Neuronal stem cell (in vitro differentiated cells): ENCODE results near the gene QRSL1.

ENCODE experiments used
- DNase-seq: peaks from one replicate; pipeline ENCODE4 v3.0.0-alpha.2; 2013; ENCODE audit warnings: low spot score
- H2AFZ ChIP-seq: one replicate; pipeline ENCODE4 v1.6.1; 2013; ENCODE audit warnings: mild to moderate bottlenecking, low read length, inconsistent platforms
- H2AK5ac ChIP-seq: 2 replicates; pipeline ENCODE4 v1.6.1; 2013; ENCODE audit warnings: low read depth, mild to moderate bottlenecking, inconsistent platforms, low read length, moderate library complexity, mixed read lengths
- H2BK120ac ChIP-seq: 2 replicates; pipeline ENCODE4 v1.6.1; 2013; ENCODE audit warnings: low read depth, mild to moderate bottlenecking, inconsistent platforms, low read length, moderate library complexity, mixed read lengths
- H2BK12ac ChIP-seq: one replicate; pipeline ENCODE4 v1.6.1; 2013; ENCODE audit warnings: low read length, inconsistent platforms
- H2BK15ac ChIP-seq: 2 replicates; pipeline ENCODE4 v1.6.1; 2013; ENCODE audit warnings: mild to moderate bottlenecking, low read length, inconsistent platforms, mixed read lengths
- H2BK5ac ChIP-seq: one replicate; pipeline ENCODE4 v1.6.1; 2013; ENCODE audit warnings: inconsistent platforms, mild to moderate bottlenecking, low read length, moderate library complexity
- H3K14ac ChIP-seq: one replicate; pipeline ENCODE4 v1.6.1; 2013; ENCODE audit warnings: low read length, inconsistent platforms
- H3K18ac ChIP-seq: 2 replicates; pipeline ENCODE4 v1.6.1; 2013; ENCODE audit warnings: low read length, inconsistent platforms
- H3K23ac ChIP-seq: 2 replicates; pipeline ENCODE4 v1.6.1; 2013; ENCODE audit warnings: low read depth, mild to moderate bottlenecking, mixed read lengths, low read length, inconsistent platforms; ENCODE audit not compliant: poor library complexity
- H3K27ac ChIP-seq: replicated peaks from 3 replicates; pipeline ENCODE4 v1.5.1; 2013; ENCODE audit warnings: low read length, inconsistent platforms
- H3K27me3 ChIP-seq, 3 experiments: 2 replicates each; pipeline ENCODE4 v1.6.1; 2013; ENCODE audit warnings: low read length in 3 of 3, mild to moderate bottlenecking in 2 of 3, inconsistent platforms in 1 of 3, low read depth in 1 of 3, mixed read lengths in 1 of 3, moderate library complexity in 1 of 3; ENCODE audit not compliant: control insufficient read depth in 3 of 3, insufficient read depth in 3 of 3
- H3K36me3 ChIP-seq, 2 donors: replicated peaks in 1 of 2; 2 replicates each; pipeline ENCODE4 v1.6.1; 2013; ENCODE audit warnings: low read length in 2 of 2; ENCODE audit not compliant: control insufficient read depth in 2 of 2, insufficient read depth in 2 of 2
- H3K4ac ChIP-seq: 2 replicates; pipeline ENCODE4 v1.6.1; 2013; ENCODE audit warnings: inconsistent platforms, mild to moderate bottlenecking, low read length, moderate library complexity
- H3K4me1 ChIP-seq, 2 donors: 1 replicate in 1 of 2; 2 replicates in 1 of 2; pipeline ENCODE4 v1.6.1; 2013; ENCODE audit warnings: low read length in 2 of 2, low read depth in 1 of 2; ENCODE audit not compliant: control insufficient read depth in 2 of 2, insufficient read depth in 1 of 2
- H3K4me2 ChIP-seq: one replicate; pipeline ENCODE4 v1.6.1; 2013; ENCODE audit warnings: mild to moderate bottlenecking, low read length, inconsistent platforms; ENCODE audit not compliant: insufficient read depth, poor library complexity, severe bottlenecking
- H3K4me3 ChIP-seq, 2 donors: 2 replicates each; pipeline ENCODE4 v1.5.1; 2013; ENCODE audit warnings: low read length in 2 of 2, mild to moderate bottlenecking in 2 of 2, inconsistent platforms in 1 of 2, moderate library complexity in 1 of 2
- H3K79me1 ChIP-seq: one replicate; pipeline ENCODE4 v1.6.1; 2013; ENCODE audit warnings: low read depth, mild to moderate bottlenecking, inconsistent platforms, low read length, moderate library complexity
- H3K9ac ChIP-seq: one replicate; pipeline ENCODE4 v1.6.1; 2013; ENCODE audit warnings: mild to moderate bottlenecking, low read depth, low read length, inconsistent platforms; ENCODE audit not compliant: poor library complexity
- H3K9me3 ChIP-seq, 2 donors: replicated peaks in 1 of 2; 2 replicates each; pipeline versions ENCODE3 to v1.6.1; 2013; ENCODE audit warnings: low read length in 2 of 2, mild to moderate bottlenecking in 2 of 2, inconsistent platforms in 1 of 2, low read depth in 1 of 2, mixed read lengths in 1 of 2, moderate library complexity in 1 of 2; ENCODE audit not compliant: control insufficient read depth in 2 of 2, insufficient read depth in 1 of 2
- H4K8ac ChIP-seq: one replicate; pipeline ENCODE4 v1.6.1; 2013; ENCODE audit warnings: low read depth, mild to moderate bottlenecking, inconsistent platforms, low read length, moderate library complexity
- H4K91ac ChIP-seq: one replicate; pipeline ENCODE4 v1.6.1; 2013; ENCODE audit warnings: low read length, low read depth, mild to moderate bottlenecking, inconsistent platforms; ENCODE audit not compliant: poor library complexity
- WGBS, 2 donors: extraction: QIAGEN DNeasy Blood & Tissue Kit; methylation state at CpG; one replicate each; pipeline ENCODE4 v1.1.7; 2013; ENCODE audit warnings: missing lambda C conversion rate in 2 of 2, mixed read lengths in 1 of 2; ENCODE audit not compliant: insufficient read length in 2 of 2, insufficient replicate concordance in 1 of 2; ENCODE audit errors: extremely low coverage in 2 of 2; 5-methylcytosine and 5-hydroxymethylcytosine counted together

QRSL1 gene

GRCh38 chr6:106614166-106614565, 15.2 kb upstream of the QRSL1 start:
- peaks cover 0 to 10% of the 10 kb centered on the region in 2 donors for H3K36me3 ChIP-seq
- no peak overlapping the region for H2AK5ac ChIP-seq
- no peaks in the 10 kb centered on the region for H3K27me3 ChIP-seq
- no peak overlapping the region for H3K4ac ChIP-seq
- no peaks in the 10 kb centered on the region for H3K4me1 ChIP-seq
- no peak overlapping the region for H2BK120ac ChIP-seq
- no peak overlapping the region for H2BK12ac ChIP-seq
- H2AFZ ChIP-seq, result no peak overlapping the region
- no peak overlapping the region for H3K27ac ChIP-seq
- H3K14ac ChIP-seq, result no peak overlapping the region
- no peaks in the 10 kb centered on the region for H3K79me1 ChIP-seq
- no peak overlapping the region for H3K9ac ChIP-seq
- H2BK5ac ChIP-seq, result no peak overlapping the region
- no peaks in the 10 kb centered on the region for H3K9me3 ChIP-seq
- DNase-seq, result no peak
- no peak overlapping the region for H3K4me2 ChIP-seq
- no peak overlapping the region for H2BK15ac ChIP-seq
- no peak overlapping the region for H3K23ac ChIP-seq
- no peak overlapping the region for H4K8ac ChIP-seq
- H3K18ac ChIP-seq, result no peak overlapping the region
- WGBS, 2 donors, result no CpG with 5 or more reads among the region's 1 CpG
- H4K91ac ChIP-seq, result no peak overlapping the region
- no peak overlapping the region for H3K4me3 ChIP-seq

GRCh38 chr6:106614592-106615257, 14.7 kb upstream of the QRSL1 start:
- H2AFZ ChIP-seq, result no peak overlapping the region
- no peak overlapping the region for H2BK120ac ChIP-seq
- no peak overlapping the region for H3K14ac ChIP-seq
- no peak overlapping the region for H3K4me2 ChIP-seq
- WGBS, 2 donors, result no CpG with 5 or more reads among the region's 3 CpGs
- H4K8ac ChIP-seq, result no peak overlapping the region
- no peak overlapping the region for H2AK5ac ChIP-seq
- no peak overlapping the region for H3K4ac ChIP-seq
- no peak overlapping the region for H3K23ac ChIP-seq
- no peaks in the 10 kb centered on the region for H3K27me3 ChIP-seq
- no peaks in the 10 kb centered on the region for H3K79me1 ChIP-seq
- H3K4me1 ChIP-seq, result no peaks in the 10 kb centered on the region
- no peak overlapping the region for H2BK5ac ChIP-seq
- peaks cover 0 to 10% of the 10 kb centered on the region in 2 donors for H3K36me3 ChIP-seq
- no peak overlapping the region for H3K27ac ChIP-seq
- no peak overlapping the region for H2BK12ac ChIP-seq
- H2BK15ac ChIP-seq, result no peak overlapping the region
- H4K91ac ChIP-seq, result no peak overlapping the region
- H3K18ac ChIP-seq, result no peak overlapping the region
- H3K4me3 ChIP-seq, result no peak overlapping the region
- H3K9ac ChIP-seq, result no peak overlapping the region
- no peak for DNase-seq
- no peaks in the 10 kb centered on the region for H3K9me3 ChIP-seq

DNA sequence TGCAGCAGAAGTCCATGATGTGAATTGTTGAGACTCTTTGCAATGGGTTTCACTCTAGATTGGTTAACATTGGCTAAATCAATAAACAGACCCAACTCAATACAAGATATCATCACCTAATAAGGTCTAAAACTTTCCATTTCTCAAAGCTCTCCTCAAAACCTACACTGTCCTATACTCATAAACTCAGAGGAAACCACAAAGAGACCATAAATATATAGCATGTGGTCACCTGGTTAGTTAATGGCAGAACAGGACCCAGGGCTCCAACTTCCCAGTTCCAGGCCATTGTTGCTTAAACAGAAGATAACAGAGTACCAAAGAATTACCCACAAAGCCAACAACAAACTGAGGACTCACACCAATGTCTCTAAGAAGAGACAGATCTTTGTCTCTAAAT, 12.1 kb upstream of the QRSL1 start:
- Histone ChIP-seq H3K4me1 (no peaks in the 10 kb centered on the region), H2AK5ac (no peak overlapping the region), H3K4me2 (no peak overlapping the region), H2BK15ac (no peak overlapping the region), H3K9ac (no peak overlapping the region), H3K14ac (no peak overlapping the region), H3K4me3 (no peak overlapping the region), H3K27me3 (no peaks in the 10 kb centered on the region), H4K91ac (no peak overlapping the region), H3K36me3 (peaks cover 0 to 10% of the 10 kb centered on the region in 2 donors), H2BK5ac (no peak overlapping the region), H3K79me1 (no peaks in the 10 kb centered on the region), H3K9me3 (no peaks in the 10 kb centered on the region), H3K18ac (no peak overlapping the region), H2AFZ (no peak overlapping the region), H4K8ac (no peak overlapping the region), H3K23ac (no peak overlapping the region), H2BK120ac (no peak overlapping the region), H2BK12ac (no peak overlapping the region), H3K27ac (no peak overlapping the region), H3K4ac (no peak overlapping the region)
- no peak for DNase-seq

GRCh38 chr6:106617857-106618256, 11.5 kb upstream of the QRSL1 start:
- no peaks in the 10 kb centered on the region for H3K79me1 ChIP-seq
- no peak overlapping the region for H2AK5ac ChIP-seq
- H3K4ac ChIP-seq, result no peak overlapping the region
- H2AFZ ChIP-seq, result no peak overlapping the region
- H3K14ac ChIP-seq, result no peak overlapping the region
- no peak for DNase-seq
- peaks cover 2 to 5% of the 10 kb centered on the region in 2 donors for H3K9me3 ChIP-seq
- no peak overlapping the region for H4K8ac ChIP-seq
- H3K9ac ChIP-seq, result no peak overlapping the region
- no peaks in the 10 kb centered on the region for H3K4me1 ChIP-seq
- no peak overlapping the region for H3K27ac ChIP-seq
- H3K27me3 ChIP-seq, result no peaks in the 10 kb centered on the region
- H4K91ac ChIP-seq, result no peak overlapping the region
- no peak overlapping the region for H3K4me3 ChIP-seq
- no peak overlapping the region for H2BK15ac ChIP-seq
- H2BK120ac ChIP-seq, result no peak overlapping the region
- no peak overlapping the region for H2BK5ac ChIP-seq
- H2BK12ac ChIP-seq, result no peak overlapping the region
- peaks cover 3 to 14% of the 10 kb centered on the region in 2 donors for H3K36me3 ChIP-seq
- no CpG with 5 or more reads among the region's 1 CpG for WGBS, 2 donors
- no peak overlapping the region for H3K18ac ChIP-seq
- H3K23ac ChIP-seq, result no peak overlapping the region
- no peak overlapping the region for H3K4me2 ChIP-seq
